ENCODE results near the gene CRY1.

The CRY1 gene

DNA sequence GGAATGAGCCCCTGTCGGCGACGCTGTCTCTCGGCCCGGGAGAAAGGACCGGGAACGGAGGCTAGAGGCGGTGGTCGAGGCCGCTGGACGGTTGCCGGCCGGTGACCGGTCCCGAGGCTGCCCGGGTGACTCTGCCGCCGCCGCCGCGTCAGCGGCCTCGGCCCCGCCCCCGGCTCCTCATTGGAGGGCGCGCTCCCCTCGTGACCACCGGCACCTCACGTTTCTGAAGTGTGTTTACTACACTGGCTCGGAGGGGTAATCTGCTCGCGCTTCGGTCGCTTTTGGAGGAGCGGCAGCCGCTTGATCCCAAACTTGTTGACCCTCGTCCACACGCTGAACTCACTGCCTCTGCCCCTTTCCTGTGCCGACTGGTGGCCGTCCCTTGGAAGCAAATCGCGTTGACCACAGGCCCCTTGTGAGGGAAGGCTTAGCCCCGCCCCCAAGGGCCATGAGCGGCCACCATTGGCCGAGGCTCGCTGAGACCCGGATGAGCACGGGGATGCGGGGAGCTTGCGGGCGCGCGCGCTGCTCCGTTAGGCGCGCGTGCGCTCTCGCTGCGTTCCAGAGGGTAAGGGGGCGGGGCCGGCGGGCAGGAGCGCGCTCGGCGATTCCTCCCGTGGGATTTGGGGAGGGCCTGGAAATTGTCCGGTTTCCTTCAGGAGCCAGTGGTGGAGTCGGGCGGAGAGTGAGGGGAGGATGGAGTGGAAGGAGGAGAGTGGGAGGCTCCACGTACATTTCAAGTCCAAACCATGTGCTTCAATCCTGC is at the start of gene CRY1:
Gene CRY1 (minus strand): TSS at position 133 of the 766 bp plus-strand sequence. CDS start 588 bp downstream, outside the sequence.
- H3K4me3 ChIP-seq (ENCODE audit: low read length) = peak within 1 kb of the TSS; percentile 76
- no peak for TF ChIP-seq ZNF274 (IDR thresholded peaks at IDR 0.05; ENCODE audit: low read depth, low read length)

- H3K4me3 ChIP-seq (ENCODE audit: low read length) = no peak overlapping the region
- TF ChIP-seq ZNF274 (IDR thresholded peaks at IDR 0.05; ENCODE audit: low read depth, low read length) = no peak
These were observed 46.4 kb upstream of the CRY1 start for GRCh38 chr12:107139787-107140186.

- no peak overlapping the region for H3K4me3 ChIP-seq (ENCODE audit: low read length)
- TF ChIP-seq ZNF274 (IDR thresholded peaks at IDR 0.05; ENCODE audit: low read depth, low read length) = no peak
These were observed 45.6 kb upstream of the CRY1 start for GRCh38 chr12:107138990-107139389.

DNA sequence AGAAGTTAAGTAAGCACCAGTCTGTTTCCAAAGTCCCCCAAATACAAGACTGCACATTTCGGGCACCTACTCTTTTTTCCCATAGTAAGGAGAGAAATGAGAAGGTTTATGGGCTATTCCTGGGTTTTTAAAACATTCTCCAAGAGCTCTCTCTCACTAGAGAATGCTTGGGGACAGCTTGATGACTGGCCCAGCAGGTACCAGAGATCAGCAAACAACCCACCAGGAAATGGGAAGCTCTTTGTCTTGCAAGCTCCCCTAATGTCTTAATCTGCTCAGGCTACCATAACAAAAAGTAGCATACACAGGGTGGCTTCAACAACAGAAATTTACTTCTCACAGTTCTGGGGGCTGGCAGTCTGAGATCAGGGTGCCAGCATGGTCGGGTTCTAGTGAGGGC is 41.8 kb upstream of the CRY1 start:
- no peak for TF ChIP-seq ZNF274 (IDR thresholded peaks at IDR 0.05; ENCODE audit: low read depth, low read length)

DNA sequence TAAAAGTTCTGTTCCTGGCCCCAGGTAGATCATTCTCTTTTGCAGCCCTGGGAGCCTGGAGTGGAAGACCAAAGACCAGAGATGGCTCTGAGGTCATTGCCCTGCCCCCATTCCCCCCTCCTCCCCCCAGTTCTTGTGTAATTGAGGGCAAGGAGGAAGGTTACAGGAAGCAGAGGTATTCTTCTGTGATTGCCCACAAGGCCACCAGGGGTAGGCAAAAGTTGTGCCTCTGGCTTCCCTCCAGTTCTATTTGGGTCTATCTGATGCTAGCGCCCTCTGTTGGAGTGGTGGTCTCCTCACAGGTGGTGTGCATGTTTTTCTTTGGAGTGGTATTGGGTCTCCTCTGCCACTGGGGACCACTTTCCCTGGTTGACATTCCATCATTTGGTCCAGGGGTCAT is 41.2 kb upstream of the CRY1 start:
- TF ChIP-seq ZNF274 (IDR thresholded peaks at IDR 0.05; ENCODE audit: low read depth, low read length) = no peak
- no peak overlapping the region for H3K4me3 ChIP-seq (ENCODE audit: low read length)

More for the DNA sequence above, 41.8 kb upstream of the CRY1 start:
- no peak overlapping the region for H3K4me3 ChIP-seq (ENCODE audit: low read length)

GRCh38 chr12:107133462-107133861 is 40.1 kb upstream of the CRY1 start:
- no peak overlapping the region for H3K4me3 ChIP-seq (ENCODE audit: low read length)
- TF ChIP-seq ZNF274 (IDR thresholded peaks at IDR 0.05; ENCODE audit: low read depth, low read length) = no peak

DNA sequence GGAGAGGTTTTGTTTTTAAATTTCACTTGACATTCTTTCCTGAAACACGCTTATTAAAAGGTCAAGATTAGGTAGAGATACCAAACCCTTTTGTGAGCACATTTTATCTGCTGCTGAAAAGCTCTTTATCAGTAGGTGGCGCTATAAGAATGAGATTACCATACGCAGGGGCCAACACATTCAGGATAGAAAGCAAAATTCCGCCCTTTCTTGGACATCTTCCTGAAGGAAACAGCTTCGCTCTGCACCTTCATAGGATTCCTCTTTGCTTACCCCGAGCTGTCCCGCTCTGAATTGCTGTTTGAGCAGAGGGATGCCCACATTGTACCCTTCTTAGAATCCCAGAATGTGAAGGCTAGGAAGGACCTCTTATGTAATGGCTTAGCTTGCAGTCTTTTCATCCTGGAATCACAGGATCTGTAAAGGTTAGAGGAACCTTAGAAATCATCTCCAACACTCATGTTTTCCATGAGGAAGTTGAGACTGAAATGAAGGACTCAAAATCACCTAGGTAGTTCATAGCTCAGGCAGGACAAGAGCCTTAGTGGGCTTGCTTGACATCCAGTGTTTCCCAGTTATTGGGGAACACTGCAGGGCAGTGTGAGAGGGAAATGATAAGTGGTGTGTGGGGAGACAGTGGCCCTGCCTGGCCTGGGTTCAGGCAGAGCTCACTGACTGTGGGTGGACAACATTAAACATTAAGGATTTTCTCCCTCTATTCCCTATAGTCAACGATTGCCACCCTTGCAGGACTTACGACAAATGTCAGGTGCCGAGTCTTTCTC is 38.7 kb upstream of the CRY1 start:
- no peak overlapping the region for H3K4me3 ChIP-seq (ENCODE audit: low read length)
- TF ChIP-seq ZNF274 (IDR thresholded peaks at IDR 0.05; ENCODE audit: low read depth, low read length) = no peak

GRCh38 chr12:107130830-107131611 is 37.7 kb upstream of the CRY1 start:
- TF ChIP-seq ZNF274 (IDR thresholded peaks at IDR 0.05; ENCODE audit: low read depth, low read length) = no peak

DNA sequence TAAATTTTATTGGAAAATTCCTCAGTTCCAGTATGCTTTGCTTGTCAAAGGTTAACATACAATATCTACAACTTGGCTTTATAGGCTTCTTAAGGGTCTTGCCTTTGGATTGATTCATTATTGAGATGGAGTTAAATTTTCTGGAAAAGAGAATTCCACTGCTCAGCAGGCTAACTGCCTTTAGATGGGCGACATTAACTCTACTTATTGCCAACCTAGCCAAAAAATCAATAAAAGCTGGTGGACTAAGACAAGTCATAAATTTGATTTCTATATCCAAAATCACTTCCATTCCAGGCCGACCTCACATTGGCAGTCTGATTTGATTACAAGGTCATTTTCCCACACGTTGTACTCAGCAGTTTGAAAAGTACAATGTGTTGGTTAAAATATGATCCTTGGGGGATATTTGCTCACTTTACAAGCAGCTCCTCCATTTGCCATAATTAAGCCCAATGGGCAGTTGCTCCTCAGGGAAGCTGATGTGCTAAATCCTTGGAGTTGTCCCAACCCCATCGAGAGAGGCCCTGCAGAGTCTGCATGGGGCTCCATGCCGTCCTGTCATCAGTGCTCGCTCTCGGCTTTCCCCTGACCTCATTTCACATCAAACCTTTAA is 36.1 kb upstream of the CRY1 start:
- no peak for TF ChIP-seq ZNF274 (IDR thresholded peaks at IDR 0.05; ENCODE audit: low read depth, low read length)
- no peak overlapping the region for H3K4me3 ChIP-seq (ENCODE audit: low read length)

More at GRCh38 chr12:107130830-107131611, 37.7 kb upstream of the CRY1 start:
- no peak overlapping the region for H3K4me3 ChIP-seq (ENCODE audit: low read length)

DNA sequence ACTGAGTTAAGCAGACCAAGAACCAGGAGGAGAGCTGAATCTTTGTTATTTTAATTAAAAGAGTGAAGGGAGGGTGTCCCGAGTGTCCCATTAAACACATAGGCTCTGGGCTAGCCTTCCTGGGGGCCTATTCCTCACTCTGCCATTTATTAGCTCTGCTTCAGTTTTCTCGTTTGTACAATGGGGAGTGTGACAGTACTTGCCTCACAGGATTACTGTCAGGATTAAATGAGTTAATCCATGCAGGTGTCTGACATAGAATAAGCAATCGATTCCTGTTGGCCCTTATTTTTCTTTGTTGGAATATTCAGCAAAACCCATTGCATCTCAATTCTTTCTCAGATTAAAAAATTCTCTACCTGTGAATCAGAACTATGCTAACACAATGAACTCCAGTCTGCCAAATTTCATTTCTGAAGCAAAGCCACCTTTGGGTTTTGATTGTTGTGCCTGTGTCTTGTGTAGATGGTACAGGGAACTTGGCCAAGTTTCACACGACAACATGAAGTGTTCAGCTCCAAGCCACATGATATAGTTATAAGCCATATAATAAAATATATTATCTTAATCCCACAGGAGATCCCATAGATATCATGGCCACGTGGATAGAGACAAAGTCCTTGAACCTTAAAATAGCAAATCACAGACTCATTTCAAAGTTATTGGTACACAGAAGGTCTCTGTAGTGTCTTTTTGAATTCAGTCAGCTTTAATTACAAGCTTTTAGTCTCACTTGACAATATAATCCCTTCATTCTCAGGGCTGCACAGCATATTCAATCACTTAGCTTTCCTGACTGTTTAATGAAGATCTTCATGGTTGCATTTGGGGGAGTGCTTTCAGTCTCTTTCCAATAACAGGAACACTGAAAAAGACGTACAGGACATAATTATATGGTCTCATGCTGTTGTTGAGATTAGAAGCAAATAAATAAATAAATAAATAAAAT is 34.4 kb upstream of the CRY1 start:
- no peak for TF ChIP-seq ZNF274 (IDR thresholded peaks at IDR 0.05; ENCODE audit: low read depth, low read length)
- H3K4me3 ChIP-seq (ENCODE audit: low read length) = no peak overlapping the region

- TF ChIP-seq ZNF274 (IDR thresholded peaks at IDR 0.05; ENCODE audit: low read depth, low read length) = no peak
- no peak overlapping the region for H3K4me3 ChIP-seq (ENCODE audit: low read length)
These were observed 33.6 kb upstream of the CRY1 start for GRCh38 chr12:107126796-107127481.

- H3K4me3 ChIP-seq (ENCODE audit: low read length) = no peak overlapping the region
- no peak for TF ChIP-seq ZNF274 (IDR thresholded peaks at IDR 0.05; ENCODE audit: low read depth, low read length)
These were observed 32.5 kb upstream of the CRY1 start for GRCh38 chr12:107125833-107126232.

Measured in GM08714 (cell line).